Mammary epithelial cell (primary cell): Measurements from ENCODE around the gene LMBR1L.

Experiments used
- CTCF ChIP-seq, 2 donors: IDR thresholded peaks in 1 of 2; conservative IDR thresholded peaks in 1 of 2; 2 replicates each; pipeline ENCODE4 v1.5.1; 2011 to 2012; ENCODE audit warnings: inconsistent platforms in 2 of 2, low read length in 2 of 2, mild to moderate bottlenecking in 2 of 2, control low read depth in 1 of 2, low read depth in 1 of 2; ENCODE audit not compliant: insufficient read depth in 1 of 2; ENCODE audit errors: extremely low read depth in 1 of 2
- EZH2 ChIP-seq: IDR thresholded peaks from 2 replicates; pipeline ENCODE4 v1.6.1; 2012; ENCODE audit warnings: low read length, inconsistent platforms, borderline replicate concordance

- TF ChIP-seq CTCF (conservative IDR thresholded peaks at IDR 0.05 in 1 of 2, IDR thresholded peaks at IDR 0.05 in 1 of 2; ENCODE audit: extremely low read depth in 1 of 2, insufficient read depth in 1 of 2, low read depth in 1 of 2, low read length in 2 of 2) (no peak), EZH2 (no peak)
Measured at GRCh38 chr12:49064767-49065152, 45.9 kb downstream of the LMBR1L start.
